Activated T-helper 17 cell treated with anti-CD3 and anti-CD28 coated beads, Interleukin-2, amount 50 U/mL, for 72 hours (primary cell): ENCODE results near the gene PHF20. TPM values are rescaled to one million over a fixed set of nuclear protein-coding genes. Genes with fewer than 3 reads are reported as not detected.
A peak's percentile ranks its signal among the peaks of the same experiment; 100 is the strongest.
"Not testable (repeated sequence)": the region's sequence is repeated elsewhere in the genome, so short reads cannot be mapped to it uniquely, and the experiment has no call there.

Experiments
- ATAC-seq: fragments of 150-1000 bp; cut with Tn5 transposase; replicated peaks from 2 replicates; pipeline ENCODE4 v1.10.0; 2021; ENCODE audit warnings: mild to moderate bottlenecking, moderate library complexity
- H3K27ac Mint-ChIP-seq: one replicate; pipeline ENCODE4 v1.8.0; 2022; ENCODE audit warnings: mixed read lengths
- H3K27me3 Mint-ChIP-seq: one replicate; pipeline ENCODE4 v1.8.0; 2022; ENCODE audit warnings: mixed read lengths
- H3K36me3 Mint-ChIP-seq: one replicate; pipeline ENCODE4 v1.8.0; 2022; ENCODE audit warnings: low read depth, mild to moderate bottlenecking, mixed read lengths
- H3K4me1 Mint-ChIP-seq: one replicate; pipeline ENCODE4 v1.8.0; 2022; ENCODE audit warnings: mixed read lengths
- H3K4me3 Mint-ChIP-seq: one replicate; pipeline ENCODE4 v1.8.0; 2022; ENCODE audit warnings: mild to moderate bottlenecking, mixed read lengths
- H3K9me3 Mint-ChIP-seq: one replicate; pipeline ENCODE4 v1.8.0; 2022; ENCODE audit warnings: mixed read lengths
- total RNA-seq, 2 donors: library from RNA; stranded (reverse); gene quantifications; one replicate each; pipeline ENCODE4 v1.2.3, GENCODE V29; 2022

Gene PHF20
- total RNA-seq, 2 donors from 2014 or later: 70.3 to 73.0 TPM

GRCh38 chr20:35909176-35909575, 137.4 kb downstream of the PHF20 start:
- H3K27me3 Mint-ChIP-seq: no peaks in the 10 kb centered on the region
- peak overlapping the region; percentile 75 for H3K27ac Mint-ChIP-seq
- H3K9me3 Mint-ChIP-seq: no peaks in the 10 kb centered on the region
- H3K4me1 Mint-ChIP-seq: peaks cover 27% of the 10 kb centered on the region
- peak; percentile 75 for ATAC-seq
- H3K4me3 Mint-ChIP-seq: no peak overlapping the region
- peaks cover 85% of the 10 kb centered on the region for H3K36me3 Mint-ChIP-seq

DNA sequence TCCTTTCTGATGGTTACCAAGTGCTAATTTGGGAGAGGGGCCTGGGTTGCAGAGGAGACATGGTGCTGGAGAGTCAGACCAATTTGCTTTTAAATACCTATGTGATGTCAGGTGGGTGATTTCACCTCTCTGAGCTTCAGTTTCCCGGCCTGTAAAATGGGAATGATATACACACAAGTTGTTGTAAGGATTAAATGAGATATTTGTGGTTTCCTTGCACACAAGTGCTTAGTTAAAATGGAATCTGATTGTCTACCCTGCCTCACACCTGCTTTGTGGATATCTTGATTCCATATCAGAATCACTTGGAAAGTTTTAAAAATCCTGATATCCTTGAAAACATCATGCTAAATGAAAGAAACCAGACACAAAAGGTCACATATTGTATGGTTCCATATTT, 138.0 kb downstream of the PHF20 start:
- Mint-ChIP-seq H3K9me3 (no peaks in the 10 kb centered on the region), H3K27ac (peak overlapping the region; percentile 75), H3K36me3 (peaks cover 84% of the 10 kb centered on the region), H3K4me3 (no peak overlapping the region), H3K4me1 (peaks cover 27% of the 10 kb centered on the region), H3K27me3 (no peaks in the 10 kb centered on the region)
- no peak for ATAC-seq

DNA sequence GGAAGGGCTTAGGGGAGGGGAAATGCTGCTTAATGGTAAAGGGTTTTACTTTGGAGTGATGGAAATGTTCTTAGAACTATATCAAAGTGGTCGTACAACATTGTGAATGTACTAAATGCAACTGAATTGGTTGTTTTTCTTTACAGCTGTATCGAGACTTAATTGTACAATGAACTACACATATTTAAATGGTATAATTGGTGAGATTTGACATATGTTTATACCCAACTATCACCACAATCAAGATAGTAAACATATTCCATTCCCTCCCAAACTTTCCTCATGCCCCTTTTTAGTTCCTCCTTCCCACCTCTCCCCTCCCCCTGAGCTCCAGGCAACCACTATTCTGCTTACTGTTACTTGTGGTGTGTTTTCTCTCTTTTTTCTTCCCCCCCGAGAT, 138.4 kb downstream of the PHF20 start:
- Mint-ChIP-seq H3K27ac (peak overlapping the region; percentile 75), H3K4me1 (peaks cover 27% of the 10 kb centered on the region), H3K9me3 (no peaks in the 10 kb centered on the region), H3K4me3 (no peak overlapping the region), H3K36me3 (peaks cover 82% of the 10 kb centered on the region), H3K27me3 (no peaks in the 10 kb centered on the region)
- ATAC-seq: no peak

GRCh38 chr20:35912881-35913280, 141.1 kb downstream of the PHF20 start:
- H3K27me3 Mint-ChIP-seq: no peaks in the 10 kb centered on the region
- H3K27ac Mint-ChIP-seq: peak overlapping the region; percentile 66
- peaks cover 23% of the 10 kb centered on the region for H3K4me1 Mint-ChIP-seq
- H3K36me3 Mint-ChIP-seq: peaks cover 90% of the 10 kb centered on the region
- H3K4me3 Mint-ChIP-seq: no peak overlapping the region
- no peaks in the 10 kb centered on the region for H3K9me3 Mint-ChIP-seq
- no peak for ATAC-seq

- no peak for ATAC-seq
- no peaks in the 10 kb centered on the region for H3K4me1 Mint-ChIP-seq
- no peak overlapping the region for H3K4me3 Mint-ChIP-seq
- H3K27me3 Mint-ChIP-seq: no peaks in the 10 kb centered on the region
- H3K9me3 Mint-ChIP-seq: no peaks in the 10 kb centered on the region
- no peak overlapping the region for H3K27ac Mint-ChIP-seq
- H3K36me3 Mint-ChIP-seq: peaks cover 96% of the 10 kb centered on the region
Observed at GRCh38 chr20:35917077-35917476, 145.3 kb downstream of the PHF20 start.

DNA sequence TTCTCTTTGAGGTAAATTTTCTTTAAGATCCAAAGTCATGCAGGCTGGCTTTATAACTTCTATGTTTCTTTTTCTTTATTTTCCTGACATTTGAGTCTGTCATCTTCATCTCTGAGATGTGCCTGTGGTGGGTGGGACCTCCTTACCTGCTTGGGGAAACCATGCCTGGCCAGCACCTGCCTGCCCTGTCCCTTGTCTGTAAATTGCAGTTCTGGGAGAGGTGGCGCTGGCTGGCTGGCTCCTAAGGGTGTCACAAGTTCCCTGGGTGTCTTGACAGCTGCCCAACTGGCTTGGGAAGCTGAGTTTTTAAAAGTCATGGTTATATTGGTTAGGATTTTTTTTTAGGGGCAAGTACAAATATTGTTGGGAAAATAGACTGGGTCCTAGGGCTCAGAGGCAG, 146.2 kb downstream of the PHF20 start:
- ATAC-seq: no peak
- H3K4me3 Mint-ChIP-seq: no peak overlapping the region
- no peaks in the 10 kb centered on the region for H3K4me1 Mint-ChIP-seq
- no peak overlapping the region for H3K27ac Mint-ChIP-seq
- H3K36me3 Mint-ChIP-seq: peaks cover 95% of the 10 kb centered on the region
- no peaks in the 10 kb centered on the region for H3K27me3 Mint-ChIP-seq
- no peaks in the 10 kb centered on the region for H3K9me3 Mint-ChIP-seq

GRCh38 chr20:35920523-35920922, 148.7 kb downstream of the PHF20 start:
- H3K36me3 Mint-ChIP-seq: peaks cover 83% of the 10 kb centered on the region
- H3K4me3 Mint-ChIP-seq: no peak overlapping the region
- no peaks in the 10 kb centered on the region for H3K27me3 Mint-ChIP-seq
- no peaks in the 10 kb centered on the region for H3K9me3 Mint-ChIP-seq
- no peak for ATAC-seq
- no peak overlapping the region for H3K27ac Mint-ChIP-seq
- H3K4me1 Mint-ChIP-seq: no peaks in the 10 kb centered on the region

DNA sequence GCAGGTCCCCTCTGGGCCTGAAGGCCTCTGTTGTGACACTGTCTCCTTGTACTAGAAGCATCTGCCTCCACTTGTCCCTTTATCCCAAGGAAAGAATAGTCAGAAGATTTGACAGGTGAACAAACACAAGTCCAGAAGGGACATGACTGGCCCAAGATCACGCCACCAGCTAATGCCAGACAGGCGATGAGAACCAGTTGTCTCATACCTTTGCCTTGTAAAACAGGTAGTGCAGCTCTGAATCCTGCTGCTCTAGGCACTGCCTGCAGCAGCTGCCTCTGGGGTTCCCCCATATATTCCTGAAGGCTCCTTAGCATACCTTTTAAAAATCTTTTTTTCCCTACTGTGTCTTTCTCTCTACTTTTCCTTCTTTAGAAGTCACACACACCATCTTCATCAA, 157.5 kb downstream of the PHF20 start:
- no peak for ATAC-seq
- Mint-ChIP-seq H3K36me3 (peaks cover 81% of the 10 kb centered on the region), H3K4me1 (peaks cover 6% of the 10 kb centered on the region), H3K9me3 (no peaks in the 10 kb centered on the region), H3K4me3 (no peak overlapping the region), H3K27me3 (no peaks in the 10 kb centered on the region), H3K27ac (no peak overlapping the region)

GRCh38 chr20:35934050-35934449, 162.2 kb downstream of the PHF20 start:
- Mint-ChIP-seq H3K4me3 (no peak overlapping the region), H3K27ac (peak overlapping the region; percentile 48), H3K9me3 (no peaks in the 10 kb centered on the region), H3K36me3 (peaks cover 92% of the 10 kb centered on the region), H3K4me1 (peaks cover 6% of the 10 kb centered on the region), H3K27me3 (no peaks in the 10 kb centered on the region)
- no peak for ATAC-seq

DNA sequence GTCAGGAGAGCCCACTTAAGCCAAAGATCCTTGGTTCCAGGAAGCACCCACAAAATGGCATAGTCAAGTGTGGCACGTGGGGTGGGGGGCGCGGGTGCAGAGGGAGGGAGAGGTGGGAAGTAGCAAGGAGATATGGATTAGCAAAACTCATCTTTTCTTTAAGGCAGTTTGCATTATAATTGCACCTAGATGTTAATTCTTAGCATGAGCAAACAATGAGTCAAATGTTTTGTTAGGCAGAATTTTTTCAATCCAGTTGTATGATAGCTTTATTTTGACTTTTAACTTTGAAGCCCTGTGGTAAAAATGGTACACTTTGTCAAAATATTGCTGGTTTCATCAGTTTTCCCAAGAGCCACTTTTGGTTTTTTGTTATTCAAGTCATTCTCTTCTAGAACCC, 167.4 kb downstream of the PHF20 start:
- Mint-ChIP-seq H3K4me3 (no peak overlapping the region), H3K4me1 (no peaks in the 10 kb centered on the region), H3K9me3 (no peaks in the 10 kb centered on the region), H3K36me3 (peaks cover 88% of the 10 kb centered on the region), H3K27ac (no peak overlapping the region), H3K27me3 (no peaks in the 10 kb centered on the region)
- ATAC-seq: no peak

- no peak overlapping the region for H3K4me3 Mint-ChIP-seq
- peaks cover 80% of the 10 kb centered on the region for H3K36me3 Mint-ChIP-seq
- no peaks in the 10 kb centered on the region for H3K27me3 Mint-ChIP-seq
- no peaks in the 10 kb centered on the region for H3K4me1 Mint-ChIP-seq
- ATAC-seq: no peak
- peak overlapping the region; percentile 11 for H3K27ac Mint-ChIP-seq
- H3K9me3 Mint-ChIP-seq: no peaks in the 10 kb centered on the region
Observed at GRCh38 chr20:35941620-35942019, 169.8 kb downstream of the PHF20 start.

- Mint-ChIP-seq H3K36me3 (peaks cover 81% of the 10 kb centered on the region), H3K9me3 (no peaks in the 10 kb centered on the region), H3K4me1 (no peaks in the 10 kb centered on the region), H3K27ac (peak overlapping the region; percentile 11), H3K27me3 (no peaks in the 10 kb centered on the region), H3K4me3 (no peak overlapping the region)
- ATAC-seq: no peak
Observed at GRCh38 chr20:35942243-35942642, 170.4 kb downstream of the PHF20 start.

DNA sequence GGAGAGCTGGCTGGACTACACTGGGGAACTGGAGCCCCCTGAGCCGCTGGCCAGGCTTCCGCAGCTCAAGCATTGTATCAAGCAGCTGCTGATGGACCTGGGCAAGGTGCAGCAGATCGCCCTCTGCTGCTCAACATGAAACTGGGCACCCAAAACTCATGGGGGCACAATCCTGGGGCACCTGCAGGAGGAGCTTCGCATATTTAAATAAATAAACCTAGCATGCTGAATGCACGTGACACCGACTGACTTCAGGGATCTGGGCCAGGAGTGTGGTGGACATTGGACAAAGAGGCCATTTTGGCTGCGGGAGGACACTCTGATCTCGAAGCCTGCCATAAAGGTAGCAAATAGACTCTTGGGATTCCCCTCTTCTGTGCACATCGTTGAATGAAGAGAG, 175.7 kb downstream of the PHF20 start:
- no peaks in the 10 kb centered on the region for H3K27me3 Mint-ChIP-seq
- H3K36me3 Mint-ChIP-seq: peaks cover 60% of the 10 kb centered on the region
- ATAC-seq: no peak
- no peaks in the 10 kb centered on the region for H3K9me3 Mint-ChIP-seq
- H3K4me1 Mint-ChIP-seq: peaks cover 1% of the 10 kb centered on the region
- H3K27ac Mint-ChIP-seq: peak overlapping the region; percentile 33
- H3K4me3 Mint-ChIP-seq: no peak overlapping the region

GRCh38 chr20:35947907-35948306, 176.1 kb downstream of the PHF20 start:
- Mint-ChIP-seq H3K4me1 (peaks cover 5% of the 10 kb centered on the region), H3K36me3 (peaks cover 60% of the 10 kb centered on the region), H3K27ac (peak overlapping the region; percentile 33), H3K4me3 (no peak overlapping the region), H3K9me3 (no peaks in the 10 kb centered on the region), H3K27me3 (no peaks in the 10 kb centered on the region)
- ATAC-seq: no peak

DNA sequence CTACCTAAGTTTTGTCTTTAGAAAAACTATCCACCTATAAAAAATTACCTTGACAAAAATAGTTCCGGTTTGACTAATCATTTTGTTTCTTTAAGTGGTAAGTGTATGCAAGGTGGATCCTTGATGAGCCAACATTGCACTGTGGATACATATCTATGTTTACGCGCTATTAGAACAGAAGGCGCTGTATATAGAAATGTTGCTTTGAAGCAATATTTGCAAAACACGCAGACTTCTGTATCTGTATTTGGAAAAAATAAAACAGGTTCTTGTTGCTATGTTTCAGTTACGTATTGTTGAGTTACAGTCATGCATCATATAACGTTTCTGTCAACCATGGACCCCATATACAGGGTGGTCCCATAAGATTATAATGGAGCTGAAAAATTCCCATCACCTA, 178.3 kb downstream of the PHF20 start:
- no peak for ATAC-seq
- no peaks in the 10 kb centered on the region for H3K27me3 Mint-ChIP-seq
- H3K27ac Mint-ChIP-seq: no peak overlapping the region
- peaks cover 57% of the 10 kb centered on the region for H3K36me3 Mint-ChIP-seq
- H3K9me3 Mint-ChIP-seq: no peaks in the 10 kb centered on the region
- no peak overlapping the region for H3K4me3 Mint-ChIP-seq
- H3K4me1 Mint-ChIP-seq: peaks cover 5% of the 10 kb centered on the region

DNA sequence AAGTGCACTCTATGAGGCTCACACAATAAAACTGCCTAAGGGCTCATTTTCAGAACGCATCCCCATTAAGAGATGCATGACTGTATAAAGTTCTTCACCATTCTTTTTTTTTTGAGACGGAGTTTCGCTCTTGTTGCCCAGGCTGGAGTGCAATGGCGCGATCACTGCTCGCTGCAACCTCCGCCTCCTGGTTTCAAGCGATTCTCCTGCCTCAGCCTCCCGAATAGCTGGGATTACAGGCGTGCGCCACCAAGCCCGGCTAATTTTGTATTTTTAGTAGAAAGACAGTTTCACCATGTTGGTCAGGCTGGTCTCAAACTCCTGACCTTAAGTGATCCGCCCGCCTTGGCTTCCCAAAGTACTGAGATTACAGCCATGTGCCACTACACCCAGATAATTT, 180.3 kb downstream of the PHF20 start:
- Mint-ChIP-seq H3K4me3 (peak overlapping the region; percentile 99), H3K36me3 (peaks cover 49% of the 10 kb centered on the region), H3K27ac (peak overlapping the region; percentile 99)
- ATAC-seq, H3K9me3 Mint-ChIP-seq, H3K27me3 Mint-ChIP-seq, H3K4me1 Mint-ChIP-seq: not testable (repeated sequence)
